Activated CD4-positive, alpha-beta memory T cell treated with anti-CD3 and anti-CD28 coated beads for 36 hours (primary cell): Measurements from ENCODE around the gene PTPN6. TPM values are rescaled to one million over a fixed set of nuclear protein-coding genes. Genes with fewer than 3 reads are reported as not detected.

Source experiments
- CTCF ChIA-PET: fragments of 350-600 bp; sonication (Branson Sonifier 250); formaldehyde crosslinking; loops from one replicate; lab custom pipeline; 2021; ENCODE audit warnings: antibody characterized with exemption, inconsistent platforms; lab: Charles Lee
- POLR2A ChIA-PET: fragments of 350-600 bp; sonication (Branson Sonifier 250); formaldehyde crosslinking; loops from one replicate; lab custom pipeline; 2021; ENCODE audit warnings: antibody characterized with exemption; lab: Charles Lee
- DNase-seq: peaks from one replicate; pipeline ENCODE4 v3.0.0-alpha.2; 2020
- H3K27ac Mint-ChIP-seq: one replicate; pipeline ENCODE4 v1.8.0; 2021; ENCODE audit warnings: mixed read lengths
- H3K27me3 Mint-ChIP-seq: one replicate; pipeline ENCODE4 v1.8.0; 2021; ENCODE audit warnings: mixed read lengths
- H3K36me3 Mint-ChIP-seq: one replicate; pipeline ENCODE4 v1.8.0; 2021; ENCODE audit warnings: mixed read lengths
- H3K4me1 Mint-ChIP-seq: one replicate; pipeline ENCODE4 v1.8.0; 2021; ENCODE audit warnings: low read depth, mixed read lengths
- H3K4me3 Mint-ChIP-seq: one replicate; pipeline ENCODE4 v1.8.0; 2021; ENCODE audit warnings: mild to moderate bottlenecking, mixed read lengths
- H3K9me3 Mint-ChIP-seq: one replicate; pipeline ENCODE4 v1.8.0; 2021; ENCODE audit warnings: mixed read lengths
- intact Hi-C: fragments of 100-400 bp; cut with micrococcal nuclease; formaldehyde crosslinking; loops from one replicate; pipeline ENCODE4 v1.15.1; 2023
- total RNA-seq, 2 experiments: library from RNA; stranded (reverse); gene quantifications; one replicate each; pipeline ENCODE4 v1.2.3, GENCODE V29; 2021

PTPN6 gene
- total RNA-seq, 2 experiments from 2014 or later = 321 to 324 TPM

- POLR2A ChIA-PET = interaction anchor here (0.8 to 4.7 kb wide), 6 partner anchors 14 to 51 kb away, joined by 3 to 39 read pairs (median 6); partner anchors contain the start of genes C12orf57, RNU7-1 and SPSB2
- H3K36me3 Mint-ChIP-seq = peaks cover 22% of the 10 kb centered on the region
- no peaks in the 10 kb centered on the region for H3K9me3 Mint-ChIP-seq
- CTCF ChIA-PET = interaction anchor here (0.7 to 4.8 kb wide), 11 partner anchors 11 to 186 kb away, joined by 3 to 42 read pairs (median 12); partner anchors contain the start of genes C12orf57, C1RL, ENO2 and RNU7-1
- H3K4me3 Mint-ChIP-seq = no peak overlapping the region
- intact Hi-C loops = loop anchor here (5.0 kb wide), 1 partner anchor 169 kb away; the partner anchor contains the start of gene C1R
- no peak for DNase-seq
- no peak overlapping the region for H3K27ac Mint-ChIP-seq
- H3K27me3 Mint-ChIP-seq = no peaks in the 10 kb centered on the region
- peaks cover 37% of the 10 kb centered on the region for H3K4me1 Mint-ChIP-seq
Observed at GRCh38 chr12:6923003-6923732, 28.0 kb upstream of the PTPN6 start.

GRCh38 chr12:6923851-6924250 is 27.3 kb upstream of the PTPN6 start:
- ChIA-PET POLR2A (interaction anchor here (0.8 to 4.7 kb wide), 5 partner anchors 11 to 51 kb away, joined by 3 to 39 read pairs (median 10); partner anchors contain the start of genes C12orf57, RNU7-1 and SPSB2), CTCF (interaction anchor here (0.6 to 4.8 kb wide), 17 partner anchors 10 to 185 kb away, joined by 3 to 42 read pairs (median 8); partner anchors contain the start of genes C12orf57, C1RL, ENO2 and RNU7-1)
- no peak overlapping the region for H3K27ac Mint-ChIP-seq
- no peak for DNase-seq
- intact Hi-C loops = loop anchor here (1.0 to 5.0 kb wide), 6 partner anchors 14 to 185 kb away; partner anchors contain the start of genes C12orf57, C1R and C1RL
- H3K36me3 Mint-ChIP-seq = peaks cover 25% of the 10 kb centered on the region
- H3K4me1 Mint-ChIP-seq = peaks cover 41% of the 10 kb centered on the region
- no peaks in the 10 kb centered on the region for H3K9me3 Mint-ChIP-seq
- no peaks in the 10 kb centered on the region for H3K27me3 Mint-ChIP-seq
- no peak overlapping the region for H3K4me3 Mint-ChIP-seq

- ChIA-PET CTCF (interaction anchor here (0.6 to 4.8 kb wide), 22 partner anchors 8 to 188 kb away, joined by 3 to 42 read pairs (median 8); partner anchors contain the start of genes C12orf57, C1RL, ENO2 and RNU7-1), POLR2A (interaction anchor here (1.4 to 4.7 kb wide), 6 partner anchors 9 to 53 kb away, joined by 3 to 39 read pairs (median 10); partner anchors contain the start of genes C12orf57, ENO2, RNU7-1 and SPSB2)
- Mint-ChIP-seq H3K27ac (peak overlapping the region; percentile 60), H3K4me1 (peaks cover 48% of the 10 kb centered on the region), H3K9me3 (no peaks in the 10 kb centered on the region), H3K36me3 (peaks cover 16% of the 10 kb centered on the region), H3K4me3 (no peak overlapping the region), H3K27me3 (no peaks in the 10 kb centered on the region)
- intact Hi-C loops = loop anchor here (2.0 kb wide), 2 partner anchors 36 to 184 kb away; partner anchors contain the start of gene C1RL
- DNase-seq = no peak
Observed at GRCh38 chr12:6925239-6925539, 26.0 kb upstream of the PTPN6 start.

DNA sequence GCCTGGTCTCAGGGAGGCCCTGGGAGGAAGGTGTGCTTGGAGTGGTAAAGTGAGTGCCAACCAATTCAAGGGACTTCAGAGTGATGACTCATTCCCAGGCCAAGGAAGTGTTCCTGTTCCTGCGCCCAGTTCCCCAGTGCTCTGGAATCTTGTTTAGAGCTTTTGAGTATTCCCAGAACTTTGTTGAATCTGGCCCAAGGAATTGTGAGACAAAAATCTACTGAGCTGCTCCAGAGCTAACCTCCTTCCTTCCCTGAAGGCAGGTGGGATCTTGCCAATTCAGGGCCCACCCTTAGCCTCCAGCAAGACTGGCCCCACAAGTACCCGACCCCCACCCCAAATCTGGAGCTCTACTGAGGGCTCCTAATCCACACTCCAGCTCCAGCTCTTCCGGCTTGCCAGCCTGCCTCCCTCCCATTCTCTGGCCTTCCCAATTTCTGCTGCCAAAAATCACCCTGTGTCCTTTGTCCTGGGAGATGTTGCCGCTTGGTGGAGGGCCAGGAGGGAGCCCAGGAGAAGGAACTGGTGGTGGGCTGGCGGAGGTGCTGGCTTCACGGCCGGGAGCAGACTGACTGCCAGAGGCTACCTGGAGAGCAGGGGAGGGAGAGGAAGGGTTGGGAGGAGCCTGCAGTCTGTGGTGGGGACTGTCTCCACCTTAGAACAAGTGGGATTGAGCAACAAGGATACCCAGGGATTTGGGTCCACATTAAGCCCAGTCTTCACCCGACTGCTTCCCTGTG is 25.4 kb upstream of the PTPN6 start:
- H3K36me3 Mint-ChIP-seq = peaks cover 16% of the 10 kb centered on the region

DNA sequence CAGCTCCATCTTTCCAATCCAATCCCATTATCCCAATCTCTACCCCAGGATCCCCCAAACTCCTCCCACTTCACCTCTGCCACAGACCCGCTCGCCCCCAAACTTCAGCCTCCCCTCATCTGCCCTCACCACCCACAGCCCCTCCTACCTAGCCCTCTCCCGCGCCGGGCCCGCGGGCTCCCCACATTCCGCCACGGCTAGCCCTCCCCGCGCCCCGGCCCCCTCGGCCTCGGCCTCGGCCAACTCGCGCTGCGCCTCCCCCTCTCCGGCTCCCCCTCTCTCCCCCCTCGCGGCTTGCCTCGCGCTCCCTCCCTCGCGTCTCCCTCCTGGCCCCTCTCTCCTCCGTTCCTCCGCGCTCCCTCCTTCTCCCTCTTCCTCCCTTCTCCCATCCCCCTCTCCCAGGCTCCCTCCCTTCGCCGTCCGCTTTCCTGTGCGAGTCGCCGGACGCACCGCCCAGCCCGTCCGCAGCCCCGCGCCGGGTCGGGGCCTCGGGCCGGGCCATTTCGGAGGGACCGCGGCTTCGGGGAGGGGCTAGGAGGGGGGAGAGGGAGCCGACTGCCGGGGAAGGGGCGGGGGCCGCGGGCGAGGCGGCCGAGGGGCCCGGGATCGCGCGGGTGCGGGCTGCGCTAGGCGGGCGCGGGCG is 23.7 kb upstream of the PTPN6 start, which contains the start of gene ATN1:
TSS of gene ATN1 (plus strand) at position 581 of the 643 bp plus-strand sequence. CDS start 6,043 bp downstream, outside the sequence.
- peaks cover 7% of the 10 kb centered on the region for H3K36me3 Mint-ChIP-seq
- ChIA-PET CTCF (interaction anchor here (0.8 to 4.8 kb wide), 7 partner anchors 11 to 181 kb away, joined by 3 to 42 read pairs (median 7); partner anchors contain the start of genes C12orf57, ENO2, RNU7-1 and SPSB2), POLR2A (interaction anchor here (1.0 to 4.7 kb wide), 8 partner anchors 9 to 55 kb away, joined by 3 to 39 read pairs (median 12); partner anchors contain the start of genes C12orf57, RNU7-1 and SPSB2)
- peak; percentile 61 for DNase-seq
- H3K27me3 Mint-ChIP-seq = no peaks in the 10 kb centered on the region
- H3K4me1 Mint-ChIP-seq = peaks cover 64% of the 10 kb centered on the region
- peak within 1 kb of the TSS; percentile 84 for H3K4me3 Mint-ChIP-seq
- peak within 1 kb of the TSS; percentile 89 for H3K27ac Mint-ChIP-seq
- H3K9me3 Mint-ChIP-seq = no peaks in the 10 kb centered on the region
- intact Hi-C loops = loop anchor here (1.0 kb wide), 1 partner anchor 9 kb away; no protein-coding TSS in a partner anchor

More for the DNA sequence above, 25.4 kb upstream of the PTPN6 start:
- DNase-seq = no peak
- Mint-ChIP-seq H3K4me3 (no peak overlapping the region), H3K4me1 (peaks cover 50% of the 10 kb centered on the region), H3K9me3 (no peaks in the 10 kb centered on the region), H3K27me3 (no peaks in the 10 kb centered on the region), H3K27ac (no peak overlapping the region)
- intact Hi-C loops = loop anchor here (2.0 kb wide), 2 partner anchors 35 to 183 kb away; partner anchors contain the start of gene C1RL
- ChIA-PET POLR2A (interaction anchor here (0.7 to 4.7 kb wide), 7 partner anchors 9 to 59 kb away, joined by 3 to 39 read pairs (median 10); partner anchors contain the start of genes C12orf57, ENO2, RNU7-1 and SPSB2), CTCF (interaction anchor here (0.6 to 4.8 kb wide), 23 partner anchors 8 to 187 kb away, joined by 3 to 42 read pairs (median 7); partner anchors contain the start of genes C12orf57, C1RL, ENO2 and RNU7-1)

GRCh38 chr12:6928022-6928702 is 23.0 kb upstream of the PTPN6 start:
- no peaks in the 10 kb centered on the region for H3K9me3 Mint-ChIP-seq

DNA sequence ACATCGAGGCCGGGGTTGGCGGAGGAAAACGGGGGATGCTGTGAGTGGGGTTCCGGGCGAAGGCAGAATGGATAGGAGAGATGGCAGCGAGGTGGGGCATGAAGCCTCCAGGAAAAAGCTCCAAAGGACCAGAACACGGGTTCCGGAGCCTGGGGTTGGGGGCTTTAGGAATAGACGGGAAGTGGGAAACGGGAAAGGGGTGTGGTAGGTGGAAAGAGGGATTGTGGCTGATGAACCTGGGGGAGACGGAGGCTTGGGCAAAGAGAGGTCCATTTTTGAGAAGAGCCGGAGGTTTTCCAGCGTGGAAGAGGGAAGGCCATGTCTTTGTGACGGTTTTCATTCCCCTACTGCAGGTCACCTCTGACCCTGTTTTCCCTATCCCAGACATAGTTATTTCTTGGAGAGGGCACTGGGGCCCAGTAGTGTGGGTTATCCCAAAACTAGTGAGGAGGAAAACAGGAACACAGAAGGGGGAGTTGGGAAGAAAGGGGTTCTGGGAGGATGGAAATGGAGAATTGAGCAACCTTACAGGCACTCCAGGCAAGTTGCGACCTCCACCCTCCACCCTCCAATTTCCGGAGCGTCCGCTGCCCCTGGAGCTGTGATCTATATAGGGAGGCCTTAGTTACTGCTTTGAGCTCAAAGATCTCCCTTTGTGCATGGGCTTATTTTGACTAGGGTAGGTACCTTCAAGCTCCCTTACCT is 22.3 kb upstream of the PTPN6 start:
- Mint-ChIP-seq H3K9me3 (no peaks in the 10 kb centered on the region), H3K4me1 (peaks cover 74% of the 10 kb centered on the region), H3K4me3 (peak overlapping the region; percentile 84), H3K36me3 (peaks cover 3% of the 10 kb centered on the region), H3K27ac (peak overlapping the region; percentile 89), H3K27me3 (no peaks in the 10 kb centered on the region)
- CTCF ChIA-PET = interaction anchor here (0.6 to 2.2 kb wide), 8 partner anchors 9 to 76 kb away, joined by 3 to 12 read pairs (median 4); partner anchors contain the start of genes C12orf57 and RNU7-1
- DNase-seq = no peak
- POLR2A ChIA-PET = interaction anchor here (1.1 to 2.7 kb wide), 6 partner anchors 9 to 56 kb away, joined by 3 to 28 read pairs (median 6); partner anchors contain the start of genes C12orf57, RNU7-1 and SPSB2
- intact Hi-C loops = loop anchor here (1.0 kb wide), 1 partner anchor 7 kb away; no protein-coding TSS in a partner anchor

More at GRCh38 chr12:6928022-6928702, 23.0 kb upstream of the PTPN6 start:
- CTCF ChIA-PET = interaction anchor here (0.6 to 2.2 kb wide), 7 partner anchors 10 to 75 kb away, joined by 3 to 12 read pairs (median 3); partner anchors contain the start of genes C12orf57 and RNU7-1
- Mint-ChIP-seq H3K36me3 (peaks cover 3% of the 10 kb centered on the region), H3K4me1 (peaks cover 69% of the 10 kb centered on the region), H3K27me3 (no peaks in the 10 kb centered on the region), H3K27ac (peak overlapping the region; percentile 89), H3K4me3 (peak overlapping the region; percentile 84)
- POLR2A ChIA-PET = interaction anchor here (1.1 to 2.7 kb wide), 6 partner anchors 10 to 56 kb away, joined by 3 to 28 read pairs (median 6); partner anchors contain the start of genes C12orf57, RNU7-1 and SPSB2
- no peak for DNase-seq
- intact Hi-C loops = loop anchor here (1.0 kb wide), 1 partner anchor 8 kb away; no protein-coding TSS in a partner anchor

DNA sequence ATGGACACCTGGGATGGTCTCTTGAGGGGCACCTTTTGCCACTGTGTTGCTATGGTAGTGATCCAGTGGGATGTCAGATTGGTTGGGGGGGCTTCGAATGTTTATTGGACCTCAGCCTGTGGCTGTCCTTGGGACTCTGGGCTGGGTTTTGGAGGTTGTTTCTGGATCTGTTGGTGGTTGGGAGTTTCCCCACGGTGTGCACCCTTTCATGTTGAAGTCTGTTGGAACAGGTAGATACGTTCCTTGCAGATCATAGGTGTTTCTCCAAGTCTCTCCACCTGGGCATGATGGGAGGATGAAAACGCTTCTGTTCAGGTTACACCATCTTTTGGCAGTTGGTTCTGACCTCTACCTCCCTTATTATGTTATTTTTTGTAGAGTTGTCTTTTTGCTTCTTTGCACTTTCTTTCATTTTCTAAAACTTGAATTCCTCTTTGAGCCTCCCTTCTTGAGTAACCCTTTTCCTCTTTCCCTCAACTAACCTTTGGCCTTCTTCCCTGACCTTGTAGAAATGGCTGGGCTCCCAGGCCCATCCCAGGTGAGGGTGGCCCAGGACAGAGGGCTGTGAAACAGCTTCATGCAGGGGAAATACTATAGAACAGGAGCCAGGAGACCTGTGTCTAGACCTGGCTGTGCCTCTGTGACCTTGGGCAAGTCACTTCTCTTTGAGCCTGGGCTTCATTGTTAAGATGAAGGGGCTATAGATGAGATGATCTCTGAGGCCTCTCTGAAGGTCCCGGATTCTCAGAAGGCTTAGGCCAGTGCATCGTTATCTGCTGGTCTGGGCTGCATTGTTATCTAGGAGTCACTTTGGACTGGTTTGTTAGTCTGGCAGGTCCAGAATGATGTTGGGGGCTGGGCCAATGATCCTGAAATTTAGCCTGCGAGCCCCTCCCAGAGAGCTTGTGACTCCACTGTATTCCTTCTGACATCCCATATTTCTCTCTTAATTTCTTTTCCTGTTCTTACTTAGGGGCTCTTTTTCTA is 21.4 kb upstream of the PTPN6 start:
- ChIA-PET POLR2A (interaction anchor here (1.2 to 2.7 kb wide), 4 partner anchors 8 to 22 kb away, joined by 5 to 28 read pairs (median 11); partner anchors contain the start of genes C12orf57 and RNU7-1), CTCF (interaction anchor here (0.9 to 2.2 kb wide), 7 partner anchors 8 to 77 kb away, joined by 3 to 12 read pairs (median 4); partner anchors contain the start of gene SPSB2)
- Mint-ChIP-seq H3K36me3 (peaks cover 5% of the 10 kb centered on the region), H3K27me3 (no peaks in the 10 kb centered on the region), H3K9me3 (no peaks in the 10 kb centered on the region), H3K4me3 (peak overlapping the region; percentile 84), H3K4me1 (peaks cover 72% of the 10 kb centered on the region), H3K27ac (peak overlapping the region; percentile 89)
- intact Hi-C loops = no loop called here
- DNase-seq = no peak
